ENCODE data around the gene ABI3BP. TPM values are rescaled to one million over a fixed set of nuclear protein-coding genes. Genes with fewer than 3 reads are reported as not detected.

Gene ABI3BP
- total RNA-seq (2013; cell fraction: nucleolus; rRNA removed), result not detected in 2 replicates
- total RNA-seq (2014; rRNA removed) (not detected in 2 replicates), total RNA-seq (2014; rRNA removed; fragmentation: Illumina TruSeq; extraction: Trizol) (0.14 TPM in 1 of 2 replicates, not detected in the other), total RNA-seq (2021) (0.10 and 0.53 TPM in 2 replicates), polyA plus RNA-seq (2011; rRNA removed) (0.03 and 0.14 TPM in 2 replicates), polyA plus RNA-seq (2014; fragmentation: Illumina TruSeq; extraction: Trizol) (0.12 and 0.13 TPM in 2 replicates), polyA plus RNA-seq (2014; fragmentation: Nextera tagmentation; extraction: Ambion mirVana) (under 1 TPM in 1 of 2 experiments, not detected in 1; 0.05 TPM), polyA plus RNA-seq (2014; rRNA removed) (not detected in 2 replicates), polyA plus RNA-seq (2016; fragmentation: Nextera tagmentation; extraction: Ambion mirVana) (under 1 TPM; 0.20 to 0.42 TPM), polyA minus RNA-seq (2011; rRNA and poly(A)+ RNA removed) (not detected in 2 replicates), Bru-seq, nascent RNA (percentile 10 among the genes with signal in this experiment), BruChase-seq, experiment 1, labeled RNA remaining after a 6-hour chase (percentile 2 among the genes with signal in this experiment), BruChase-seq, experiment 2, labeled RNA remaining after a 2-hour chase (percentile 5 among the genes with signal in this experiment)
- not detected for polyA plus RNA-seq (2011; ENCODE audit: low read depth)
- polyA plus RNA-seq (2011; cell fraction: cytosol; rRNA removed), result 0.01 and 0.05 TPM in 2 replicates
- polyA plus RNA-seq (2011; cell fraction: nucleus; rRNA removed), result 0.06 TPM in 1 of 2 replicates, not detected in the other
- polyA plus RNA-seq (2012), result 0.21 and 0.39 TPM in 2 replicates
- polyA minus RNA-seq (2011; cell fraction: cytosol; rRNA and poly(A)+ RNA removed), result not detected in 2 replicates
- not detected in 2 replicates for polyA minus RNA-seq (2011; cell fraction: nucleus; rRNA and poly(A)+ RNA removed)
- long read RNA-seq, experiment 1, result 0 reads
- long read RNA-seq, experiment 2, partial matches to known transcripts, result 0 of 1 reads
- long read RNA-seq, experiment 2, other reads (novel, unspliced or antisense), result 1 of 1 reads

DNA sequence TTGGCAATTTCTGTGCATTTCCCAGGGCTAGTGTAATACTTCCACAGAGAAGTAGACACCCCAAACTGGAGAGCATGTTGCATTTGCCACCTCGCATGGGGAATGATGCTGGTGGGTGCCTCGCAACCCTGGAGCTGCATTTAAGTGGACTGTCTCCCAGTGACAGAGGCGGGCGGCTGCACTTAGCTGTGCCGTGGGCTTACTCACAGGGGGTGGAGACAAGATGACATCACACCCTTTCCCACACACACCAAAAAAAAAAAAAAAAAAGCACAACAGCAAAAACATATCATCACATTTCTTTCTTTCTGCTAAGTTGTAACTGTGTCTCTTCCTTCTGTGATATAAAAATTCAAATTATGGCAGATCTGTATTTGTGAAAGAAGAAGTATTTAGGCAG, at the start of gene ABI3BP:
Gene ABI3BP (minus strand): TSS at position 113 of the 400 bp plus-strand sequence. CDS start 37 bp downstream, at position 76.
- Histone ChIP-seq H3K27me3 (replicated peaks in 1 of 2; ENCODE audit: control insufficient read depth in 2 of 2, insufficient read depth in 2 of 2, low read length in 1 of 2) (no peaks in the 10 kb centered on the region), H3K4me2 (ENCODE audit: control insufficient read depth, insufficient read depth) (no peak within 1 kb of the TSS), H4K20me1 (ENCODE audit: control insufficient read depth, insufficient read depth) (no peaks in the 10 kb centered on the region), H3K36me3 (ENCODE audit: control insufficient read depth in 2 of 2, insufficient read depth in 2 of 2, low read length in 1 of 2) (no peaks in the 10 kb centered on the region), H3K4me3 (no peak within 1 kb of the TSS), H3K27ac (ENCODE audit: control insufficient read depth, insufficient read depth) (no peak within 1 kb of the TSS), H3K79me2 (ENCODE audit: control insufficient read depth, insufficient read depth, low read length) (no peaks in the 10 kb centered on the region), H3K9ac (ENCODE audit: control insufficient read depth, insufficient read depth, low read length) (no peak within 1 kb of the TSS), H3K9me3 (replicated peaks; ENCODE audit: control insufficient read depth, insufficient read depth, low read length) (no peaks in the 10 kb centered on the region), H2AFZ (ENCODE audit: control insufficient read depth, low read depth, low read length) (no peak within 1 kb of the TSS), H3K4me1 (ENCODE audit: control insufficient read depth, insufficient read depth, low read length) (no peaks in the 10 kb centered on the region)
- intact Hi-C loops (cut with micrococcal nuclease; ENCODE audit: unreplicated experiment) (no loop called here), in situ Hi-C loops (cut with MboI) (no loop called here)
- FAIRE-seq (no peak), DNase-seq (ENCODE audit: low read depth, low spot score) (no peak), ATAC-seq (no peak)
- SMC1A ChIA-PET (ENCODE audit: uncharacterized antibody, unreplicated experiment), result interaction anchor here (0.6 to 1.1 kb wide), 2 partner anchors 31 to 35 kb away, joined by 3 read pairs; no protein-coding TSS in a partner anchor
- WGBS (ENCODE audit: insufficient coverage, insufficient replicate concordance, low lambda C conversion rate, missing lambda C conversion rate), result 0% methylated on average over 5 of the region's 5 CpGs
- POLR2A ChIA-PET, result no interaction called here
- RAD21 ChIA-PET (ENCODE audit: unreplicated experiment), result no interaction called here
- CTCF ChIA-PET, result interaction anchor here (1.4 kb wide), 1 partner anchor 146 kb away, joined by 3 read pairs; no protein-coding TSS in a partner anchor
- no peak for TF ChIP-seq MYB (IDR thresholded peaks at IDR 0.05; ENCODE audit: borderline replicate concordance, low read depth, low read length)
- no peak for TF ChIP-seq SIX5 (IDR thresholded peaks at IDR 0.05; ENCODE audit: low read depth, low read length, severe bottlenecking)
- no TSS peak for BruUV-seq (replicated peaks)

- ChIA-PET RAD21 (ENCODE audit: unreplicated experiment) (no interaction called here), SMC1A (ENCODE audit: uncharacterized antibody, unreplicated experiment) (no interaction called here), POLR2A (interaction anchor here (1.1 kb wide), 1 partner anchor 86 kb away, joined by 3 read pairs; no protein-coding TSS in a partner anchor), CTCF (no interaction called here)
- Histone ChIP-seq H3K27ac (ENCODE audit: control insufficient read depth, insufficient read depth) (no peak overlapping the region), H4K20me1 (ENCODE audit: control insufficient read depth, insufficient read depth) (no peaks in the 10 kb centered on the region), H3K4me1 (ENCODE audit: control insufficient read depth, insufficient read depth, low read length) (no peaks in the 10 kb centered on the region), H3K4me3 (no peak overlapping the region), H3K36me3 (ENCODE audit: control insufficient read depth in 2 of 2, insufficient read depth in 2 of 2, low read length in 1 of 2) (no peaks in the 10 kb centered on the region), H3K9ac (ENCODE audit: control insufficient read depth, insufficient read depth, low read length) (no peak overlapping the region), H3K79me2 (ENCODE audit: control insufficient read depth, insufficient read depth, low read length) (no peaks in the 10 kb centered on the region), H3K4me2 (ENCODE audit: control insufficient read depth, insufficient read depth) (no peak overlapping the region), H3K27me3 (replicated peaks in 1 of 2; ENCODE audit: control insufficient read depth in 2 of 2, insufficient read depth in 2 of 2, low read length in 1 of 2) (no peaks in the 10 kb centered on the region), H3K9me3 (replicated peaks; ENCODE audit: control insufficient read depth, insufficient read depth, low read length) (no peaks in the 10 kb centered on the region), H2AFZ (ENCODE audit: control insufficient read depth, low read depth, low read length) (no peak overlapping the region)
- DNase-seq (ENCODE audit: low read depth, low spot score) (no peak), ATAC-seq (no peak), FAIRE-seq (no peak)
- intact Hi-C loops (cut with micrococcal nuclease; ENCODE audit: unreplicated experiment), result no loop called here
- WGBS (ENCODE audit: insufficient coverage, insufficient replicate concordance, low lambda C conversion rate, missing lambda C conversion rate), result 54% methylated on average over 2 of the region's 2 CpGs
- in situ Hi-C loops (cut with MboI), result no loop called here
- BruUV-seq (replicated peaks), result no TSS peak
- TF ChIP-seq, protein P1, sequence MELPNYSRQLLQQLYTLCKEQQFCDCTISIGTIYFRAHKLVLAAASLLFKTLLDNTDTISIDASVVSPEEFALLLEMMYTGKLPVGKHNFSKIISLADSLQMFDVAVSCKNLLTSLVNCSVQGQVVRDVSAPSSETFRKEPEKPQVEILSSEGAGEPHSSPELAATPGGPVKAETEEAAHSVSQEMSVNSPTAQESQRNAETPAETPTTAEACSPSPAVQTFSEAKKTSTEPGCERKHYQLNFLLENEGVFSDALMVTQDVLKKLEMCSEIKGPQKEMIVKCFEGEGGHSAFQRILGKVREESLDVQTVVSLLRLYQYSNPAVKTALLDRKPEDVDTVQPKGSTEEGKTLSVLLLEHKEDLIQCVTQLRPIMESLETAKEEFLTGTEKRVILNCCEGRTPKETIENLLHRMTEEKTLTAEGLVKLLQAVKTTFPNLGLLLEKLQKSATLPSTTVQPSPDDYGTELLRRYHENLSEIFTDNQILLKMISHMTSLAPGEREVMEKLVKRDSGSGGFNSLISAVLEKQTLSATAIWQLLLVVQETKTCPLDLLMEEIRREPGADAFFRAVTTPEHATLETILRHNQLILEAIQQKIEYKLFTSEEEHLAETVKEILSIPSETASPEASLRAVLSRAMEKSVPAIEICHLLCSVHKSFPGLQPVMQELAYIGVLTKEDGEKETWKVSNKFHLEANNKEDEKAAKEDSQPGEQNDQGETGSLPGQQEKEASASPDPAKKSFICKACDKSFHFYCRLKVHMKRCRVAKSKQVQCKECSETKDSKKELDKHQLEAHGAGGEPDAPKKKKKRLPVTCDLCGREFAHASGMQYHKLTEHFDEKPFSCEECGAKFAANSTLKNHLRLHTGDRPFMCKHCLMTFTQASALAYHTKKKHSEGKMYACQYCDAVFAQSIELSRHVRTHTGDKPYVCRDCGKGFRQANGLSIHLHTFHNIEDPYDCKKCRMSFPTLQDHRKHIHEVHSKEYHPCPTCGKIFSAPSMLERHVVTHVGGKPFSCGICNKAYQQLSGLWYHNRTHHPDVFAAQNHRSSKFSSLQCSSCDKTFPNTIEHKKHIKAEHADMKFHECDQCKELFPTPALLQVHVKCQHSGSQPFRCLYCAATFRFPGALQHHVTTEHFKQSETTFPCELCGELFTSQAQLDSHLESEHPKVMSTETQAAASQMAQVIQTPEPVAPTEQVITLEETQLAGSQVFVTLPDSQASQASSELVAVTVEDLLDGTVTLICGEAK (IDR thresholded peaks at IDR 0.05; ENCODE audit: borderline replicate concordance), result no peak
- no peak for TF ChIP-seq JUNB (IDR thresholded peaks at IDR 0.05)
Observed at GRCh38 chr3:101039285-101039684, 46.1 kb upstream of the ABI3BP start.
